SK-N-MC (cell line): ENCODE results near the gene SPEM3.

ENCODE experiments used
- DNase-seq: peaks from one replicate; pipeline ENCODE4 v3.0.0-alpha.2; 2011; ENCODE audit warnings: low read depth, low spot score
- H3K27ac ChIP-seq: fragments of 200-600 bp; sonication (generic); 2 replicates; pipeline ENCODE4 v1.5.1; 2016; ENCODE audit warnings: mixed run types
- H3K36me3 ChIP-seq: fragments of 200-600 bp; sonication (generic); 2 replicates; pipeline ENCODE4 v1.6.1; 2017; ENCODE audit warnings: antibody characterized with exemption, low read length, mixed read lengths; ENCODE audit not compliant: insufficient read depth
- H3K4me3 ChIP-seq: fragments of 200-600 bp; sonication (generic); 2 replicates; pipeline ENCODE4 v1.5.1; 2016
- H3K9ac ChIP-seq: fragments of 200-600 bp; sonication (generic); 2 replicates; pipeline ENCODE4 v1.8.0; 2017; ENCODE audit warnings: mixed run types, mixed read lengths; ENCODE audit not compliant: insufficient read length
- H3K9me3 ChIP-seq: fragments of 200-600 bp; sonication (generic); 2 replicates; pipeline ENCODE4 v1.6.1; 2017; ENCODE audit warnings: low read depth, mild to moderate bottlenecking, antibody characterized with exemption, low read length, moderate library complexity, mixed read lengths
- EZH2 ChIP-seq: fragments of 200-600 bp; sonication (generic); IDR thresholded peaks from one replicate; pipeline ENCODE4 v1.6.1; 2017; ENCODE audit warnings: antibody characterized with exemption
- FOXP2 ChIP-seq: optimal IDR thresholded peaks from 2 replicates; pipeline ENCODE3; 2011; ENCODE audit warnings: mild to moderate bottlenecking, moderate library complexity; ENCODE audit not compliant: insufficient read depth; ENCODE audit errors: extremely low read length, control extremely low read depth
- POLR2AphosphoS5 ChIP-seq: IDR thresholded peaks from 2 replicates; pipeline ENCODE4 v1.6.1; 2012; ENCODE audit warnings: mild to moderate bottlenecking, low read depth, low read length, borderline replicate concordance

The SPEM3 gene

GRCh38 chr17:7414837-7415236, 13.8 kb upstream of the SPEM3 start:
- Histone ChIP-seq H3K36me3 (no peaks in the 10 kb centered on the region; the same call in 1 of the 2 replicates), H3K4me3 (no peak overlapping the region)

DNA sequence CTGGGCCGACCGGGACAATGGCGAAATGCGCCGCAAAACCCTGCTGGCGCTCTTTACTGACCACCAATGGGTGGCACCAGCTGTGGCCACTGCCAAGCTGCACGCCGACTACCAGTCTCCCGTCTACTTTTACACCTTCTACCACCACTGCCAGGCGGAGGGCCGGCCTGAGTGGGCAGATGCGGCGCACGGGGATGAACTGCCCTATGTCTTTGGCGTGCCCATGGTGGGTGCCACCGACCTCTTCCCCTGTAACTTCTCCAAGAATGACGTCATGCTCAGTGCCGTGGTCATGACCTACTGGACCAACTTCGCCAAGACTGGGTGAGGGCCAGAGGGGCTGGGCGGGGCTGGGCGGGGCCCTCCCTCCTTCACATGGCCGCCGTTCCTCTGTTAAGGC, 12.9 kb upstream of the SPEM3 start:
- Histone ChIP-seq H3K9ac (no peak overlapping the region), H3K36me3 (no peaks in the 10 kb centered on the region; the same call in 1 of the 2 replicates), H3K4me3 (no peak overlapping the region), H3K9me3 (no peaks in the 10 kb centered on the region), H3K27ac (no peak overlapping the region)
- TF ChIP-seq EZH2, result no peak
- TF ChIP-seq POLR2AphosphoS5, result no peak
- no peak for TF ChIP-seq FOXP2
- no peak for DNase-seq

More at GRCh38 chr17:7414837-7415236, 13.8 kb upstream of the SPEM3 start:
- DNase-seq, result no peak
- no peaks in the 10 kb centered on the region for H3K9me3 ChIP-seq
- TF ChIP-seq EZH2 (no peak), POLR2AphosphoS5 (no peak), FOXP2 (no peak)
- no peak overlapping the region for H3K9ac ChIP-seq
- no peak overlapping the region for H3K27ac ChIP-seq

- Histone ChIP-seq H3K36me3 (no peaks in the 10 kb centered on the region; the same call in 1 of the 2 replicates), H3K4me3 (no peak overlapping the region), H3K9ac (no peak overlapping the region), H3K27ac (peak overlapping the region; percentile 42; the same call in 1 of the 2 replicates), H3K9me3 (no peaks in the 10 kb centered on the region)
- TF ChIP-seq EZH2, result no peak
- TF ChIP-seq POLR2AphosphoS5, result no peak
- no peak for TF ChIP-seq FOXP2
- DNase-seq, result no peak
Measured at GRCh38 chr17:7416323-7416722, 12.3 kb upstream of the SPEM3 start.

GRCh38 chr17:7417056-7417655, 11.5 kb upstream of the SPEM3 start:
- no peak for DNase-seq
- no peak overlapping the region for H3K27ac ChIP-seq
- TF ChIP-seq POLR2AphosphoS5, result no peak
- TF ChIP-seq FOXP2, result no peak
- TF ChIP-seq EZH2, result no peak
- H3K9me3 ChIP-seq, result no peaks in the 10 kb centered on the region
- no peak overlapping the region for H3K9ac ChIP-seq
- H3K4me3 ChIP-seq, result no peak overlapping the region
- H3K36me3 ChIP-seq, result no peaks in the 10 kb centered on the region; the same call in 1 of the 2 replicates

- H3K9ac ChIP-seq, result no peak overlapping the region
- DNase-seq, result no peak
- H3K36me3 ChIP-seq, result no peaks in the 10 kb centered on the region; the same call in 1 of the 2 replicates
- H3K9me3 ChIP-seq, result no peaks in the 10 kb centered on the region
- no peak overlapping the region for H3K4me3 ChIP-seq
- no peak overlapping the region for H3K27ac ChIP-seq
- no peak for TF ChIP-seq EZH2
Measured at GRCh38 chr17:7418472-7419152, 10.0 kb upstream of the SPEM3 start.

DNA sequence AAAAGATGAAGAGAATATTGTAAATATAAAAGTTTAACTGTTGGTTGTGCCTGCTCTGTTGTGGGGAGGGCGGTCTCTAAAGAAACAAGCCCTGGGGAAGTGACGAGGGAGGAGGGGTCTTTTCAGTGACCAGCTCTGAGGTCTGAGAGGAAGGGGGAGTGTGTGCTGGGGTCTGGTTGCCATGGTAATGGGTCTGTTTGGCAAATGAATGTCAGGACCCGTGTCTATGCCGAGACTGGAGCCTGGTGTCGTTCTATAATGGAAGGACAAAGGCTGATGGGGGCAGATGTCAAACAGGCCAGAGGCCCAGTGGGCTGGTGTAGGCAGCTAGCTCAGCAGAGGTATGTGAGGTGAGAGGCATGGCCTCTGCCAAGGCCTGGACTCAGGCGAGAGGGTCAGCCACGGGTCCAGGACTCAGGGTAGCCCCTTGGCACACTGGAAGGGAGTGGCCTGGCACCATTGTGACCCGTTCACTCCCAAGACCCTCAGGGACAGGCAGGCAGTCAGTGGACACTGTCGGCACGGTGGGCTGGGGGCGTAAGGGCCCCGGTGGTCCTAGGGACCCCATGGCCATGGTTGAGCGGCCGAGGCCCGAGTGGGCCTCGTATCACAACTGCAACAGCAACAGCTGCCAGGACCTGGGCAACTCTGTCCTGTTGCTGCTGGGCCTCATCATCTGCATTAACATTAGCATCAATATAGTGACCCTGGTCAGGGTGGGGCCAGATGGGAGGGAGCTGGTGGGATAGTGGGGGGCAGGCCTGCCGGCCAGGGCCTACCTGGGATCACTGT, 8.6 kb upstream of the SPEM3 start, which contains the start of gene SPEM1:
SPEM1 (plus strand) TSS at position 506 of the 792 bp plus-strand sequence; CDS start at position 567, 61 bp downstream.
- Histone ChIP-seq H3K27ac (no peak within 1 kb of the TSS), H3K9me3 (no peaks in the 10 kb centered on the region), H3K9ac (no peak within 1 kb of the TSS), H3K36me3 (no peaks in the 10 kb centered on the region; the same call in 1 of the 2 replicates), H3K4me3 (no peak within 1 kb of the TSS)
- no peak for DNase-seq
- TF ChIP-seq FOXP2 (no peak), POLR2AphosphoS5 (no peak), EZH2 (no peak)

GRCh38 chr17:7421186-7421585, 7.5 kb upstream of the SPEM3 start:
- Histone ChIP-seq H3K9me3 (no peaks in the 10 kb centered on the region), H3K4me3 (no peak overlapping the region), H3K36me3 (no peaks in the 10 kb centered on the region), H3K27ac (no peak overlapping the region), H3K9ac (no peak overlapping the region)
- TF ChIP-seq FOXP2 (no peak), EZH2 (no peak), POLR2AphosphoS5 (no peak)
- DNase-seq, result no peak

DNA sequence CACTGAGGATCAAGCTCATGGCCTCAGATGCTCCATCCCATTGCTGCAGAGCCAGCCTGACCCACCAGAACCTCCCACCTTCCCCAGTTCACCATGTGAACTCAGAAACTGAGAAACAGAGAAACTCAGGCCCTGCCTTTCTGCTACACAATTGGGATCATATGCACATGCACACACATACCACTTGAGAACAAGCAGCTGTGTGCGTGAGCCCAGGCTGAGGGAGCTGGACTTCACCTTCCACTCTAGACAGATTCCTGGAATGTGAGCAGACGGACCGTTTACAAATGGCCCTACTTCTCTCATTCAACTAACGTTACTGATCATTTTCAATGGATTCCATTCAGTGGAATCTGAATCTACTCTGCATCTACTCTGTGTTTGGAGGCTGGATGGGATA, 5.0 kb upstream of the SPEM3 start:
- no peaks in the 10 kb centered on the region for H3K9me3 ChIP-seq
- no peak for DNase-seq
- TF ChIP-seq FOXP2 (no peak), POLR2AphosphoS5 (no peak), EZH2 (no peak)
- H3K4me3 ChIP-seq, result no peak overlapping the region
- H3K27ac ChIP-seq, result no peak overlapping the region
- no peak overlapping the region for H3K9ac ChIP-seq
- no peaks in the 10 kb centered on the region for H3K36me3 ChIP-seq
